ENCODE data around the gene CFAP157. TPM values are rescaled to one million over a fixed set of nuclear protein-coding genes. Genes with fewer than 3 reads are reported as not detected.

Gene CFAP157
- total and polyA plus RNA-seq, 2 of the 13 experiments (the other 11 are each of a cell fraction or from before 2014, with no cell fraction given): 0.07 TPM; not detected in 1

GRCh38 chr9:127664678-127665507, 41.9 kb upstream of the CFAP157 start (continued):
- TF ChIP-seq ZNF775 (CRISPR knock-in tag; IDR thresholded peaks at IDR 0.05; ENCODE audit: borderline replicate concordance) (0 out of 2 replicates have a peak, but pooled peaks have one; percentile 18), XRCC5 (optimal IDR thresholded peaks at IDR 0.05; ENCODE audit: low read length) (peak; percentile 5), FOXO1 (CRISPR knock-in tag; IDR thresholded peaks at IDR 0.05) (0 out of 2 replicates have a peak, but pooled peaks have one; percentile 39), MED1 (CRISPR knock-in tag; IDR thresholded peaks at IDR 0.05) (peak; percentile 68), ZNF234 (CRISPR knock-in tag; conservative IDR thresholded peaks at IDR 0.05) (no peak), ZNF678 (CRISPR knock-in tag; IDR thresholded peaks at IDR 0.05) (no peak), ZFP90 (CRISPR knock-in tag; IDR thresholded peaks at IDR 0.05; ENCODE audit: borderline replicate concordance) (no peak), AKAP8 (CRISPR knock-in tag; IDR thresholded peaks at IDR 0.05) (no peak), MAX (IDR thresholded peaks at IDR 0.05) (peak; percentile 69), RXRA (CRISPR knock-in tag; IDR thresholded peaks at IDR 0.05) (peak; percentile 42; the same call in 1 of the 2 replicates), FOXA1 (IDR thresholded peaks at IDR 0.05) (no peak), FOXA1 (CRISPR knock-in tag; IDR thresholded peaks at IDR 0.05) (no peak), RNF2 (conservative IDR thresholded peaks at IDR 0.05; ENCODE audit: low read depth) (no peak), AHR (CRISPR knock-in tag; IDR thresholded peaks at IDR 0.05) (no peak), ZZZ3 (CRISPR knock-in tag; IDR thresholded peaks at IDR 0.05; ENCODE audit: borderline replicate concordance) (0 out of 2 replicates have a peak, but pooled peaks have one; percentile 15), HOXA3 (CRISPR knock-in tag; IDR thresholded peaks at IDR 0.05) (peak; percentile 44; the same call in 1 of the 2 replicates), ARID4A (CRISPR knock-in tag; IDR thresholded peaks at IDR 0.05; ENCODE audit: borderline replicate concordance) (peak; percentile 81), ARID3A (IDR thresholded peaks at IDR 0.05; ENCODE audit: low read depth, low read length) (no peak), HIC2 (CRISPR knock-in tag; IDR thresholded peaks at IDR 0.05; ENCODE audit: low read depth) (peak; percentile 55; the same call in 1 of the 2 replicates), PATZ1 (CRISPR knock-in tag; IDR thresholded peaks at IDR 0.05) (peak; percentile 61; the same call in 1 of the 2 replicates)
